GM18951 (cell line): Measurements from ENCODE around the gene UGT1A7.

Experiments
- POLR2A ChIP-seq: IDR thresholded peaks from 4 replicates; pipeline ENCODE4 v1.6.1; 2011; ENCODE audit warnings: mild to moderate bottlenecking; ENCODE audit not compliant: insufficient read length, insufficient read depth; ENCODE audit errors: extremely low read depth
- in situ Hi-C: fragments of 300-500 bp; cut with MboI; formaldehyde crosslinking; loops from one replicate; pipeline ENCODE4 v1.12.0; 2022; ENCODE audit warnings: low sequenced_read_pairs, mixed read lengths, inconsistent platforms; ENCODE audit not compliant: unreplicated experiment

Gene UGT1A7

GRCh38 chr2:233671290-233672161 is 10.2 kb upstream of the UGT1A7 start, which contains the start of gene UGT1A9:
UGT1A9 (plus strand) TSS chr2:233671898; CDS start chr2:233671935, 37 bp downstream.
- in situ Hi-C loops = no loop called here
- no peak for TF ChIP-seq POLR2A

GRCh38 chr2:233672886-233673285 is 8.8 kb upstream of the UGT1A7 start:
- no peak for TF ChIP-seq POLR2A
- in situ Hi-C loops = no loop called here

- no peak for TF ChIP-seq POLR2A
- in situ Hi-C loops = no loop called here
These were observed 7.8 kb upstream of the UGT1A7 start for GRCh38 chr2:233673896-233674295.

- TF ChIP-seq POLR2A = no peak
- in situ Hi-C loops = no loop called here
These were observed 7.4 kb upstream of the UGT1A7 start for GRCh38 chr2:233674314-233674713.

- in situ Hi-C loops = no loop called here
- TF ChIP-seq POLR2A = no peak
These were observed 6.7 kb upstream of the UGT1A7 start for GRCh38 chr2:233674995-233675394.

- no peak for TF ChIP-seq POLR2A
- in situ Hi-C loops = no loop called here
These were observed 5.7 kb upstream of the UGT1A7 start for GRCh38 chr2:233676046-233676445.

GRCh38 chr2:233679196-233679595 is 2.5 kb upstream of the UGT1A7 start:
- in situ Hi-C loops = no loop called here
- TF ChIP-seq POLR2A = no peak

- TF ChIP-seq POLR2A = no peak
- in situ Hi-C loops = no loop called here
These were observed 1.2 kb upstream of the UGT1A7 start for GRCh38 chr2:233680361-233681045.

- in situ Hi-C loops = no loop called here
- TF ChIP-seq POLR2A = no peak
These were observed 2.9 kb downstream of the UGT1A7 start for GRCh38 chr2:233684640-233685039.

- no peak for TF ChIP-seq POLR2A
- in situ Hi-C loops = no loop called here
These were observed 5.2 kb downstream of the UGT1A7 start for GRCh38 chr2:233686928-233687327.

- in situ Hi-C loops = no loop called here
- no peak for TF ChIP-seq POLR2A
These were observed 6.6 kb downstream of the UGT1A7 start for GRCh38 chr2:233688341-233688740.

- in situ Hi-C loops = no loop called here
- no peak for TF ChIP-seq POLR2A
These were observed 7.3 kb downstream of the UGT1A7 start for GRCh38 chr2:233689031-233689430.

- no peak for TF ChIP-seq POLR2A
These were observed 7.8 kb downstream of the UGT1A7 start for GRCh38 chr2:233689501-233689900.

GRCh38 chr2:233690444-233690843 is 8.7 kb downstream of the UGT1A7 start:
- no peak for TF ChIP-seq POLR2A
- in situ Hi-C loops = no loop called here

More at GRCh38 chr2:233689501-233689900, 7.8 kb downstream of the UGT1A7 start:
- in situ Hi-C loops = no loop called here
